ENCODE measurements around the gene CD320.
"Not testable (repeated sequence)": the region's sequence is repeated elsewhere in the genome, so short reads cannot be mapped to it uniquely, and the experiment has no call there.

The CD320 gene

GRCh38 chr19:8307965-8308866 lies at the start of gene CD320:
TSS of gene CD320 (minus strand) at chr19:8308358. CDS start at chr19:8308290, 68 bp downstream.
- H3K9ac ChIP-seq = peak within 1 kb of the TSS; percentile 63 to 96 (median 84)
- H3K9me3 ChIP-seq (replicated peaks in 1 of 11) = no peaks in the 10 kb centered on the region
- H3K27me3 ChIP-seq = peaks cover 0 to 47% (median 0%) of the 10 kb centered on the region in 11 experiments; a peak in 4 of 22 replicates
- TF ChIP-seq Cebpa-rat (IDR thresholded peaks at IDR 0.05) = no peak
- peak within 1 kb of the TSS; percentile 53 to 85 (median 68) for H3K4me3 ChIP-seq
- peaks cover 31 to 76% (median 67%) of the 10 kb centered on the region in 11 experiments for H3K36me3 ChIP-seq
- peaks cover 19 to 65% (median 53%) of the 10 kb centered on the region in 10 experiments for H3K4me1 ChIP-seq
- peak within 1 kb of the TSS in 10 of 11 experiments; percentile 53 to 96 (median 86); a peak in 19 of 22 replicates for H3K27ac ChIP-seq
- H4K20me1 ChIP-seq = peaks cover 0 to 78% (median 41%) of the 10 kb centered on the region in 11 experiments; a peak in 20 of 22 replicates
- peak within 1 kb of the TSS; percentile 91 to 100 (median 98) for H3K4me2 ChIP-seq

GRCh38 chr19:8357007-8357521 lies 48.9 kb upstream of the CD320 start:
- H3K27me3 ChIP-seq = peaks cover 0 to 7% (median 5%) of the 10 kb centered on the region in 11 experiments; a peak in 14 of 22 replicates
- no peak overlapping the region for H3K27ac ChIP-seq
- no peak for TF ChIP-seq Cebpa-rat (IDR thresholded peaks at IDR 0.05)
- H3K9ac ChIP-seq = no peak overlapping the region
- H3K36me3 ChIP-seq = no peaks in the 10 kb centered on the region
- H3K4me3 ChIP-seq = no peak overlapping the region
- H3K4me2 ChIP-seq = no peak overlapping the region
- H3K9me3 ChIP-seq (replicated peaks in 1 of 11) = peaks cover 0 to 8% (median 0%) of the 10 kb centered on the region in 11 experiments; a peak in 5 of 22 replicates
- H4K20me1 ChIP-seq = 0 out of 22 replicates have a peak, but pooled peaks cover 0 to 2% (median 0%) of the 10 kb centered on the region in 11 experiments
- H3K4me1 ChIP-seq = peaks cover 5 to 50% (median 27%) of the 10 kb centered on the region in 10 experiments; a peak in 18 of 20 replicates

GRCh38 chr19:8355631-8356402 lies 47.7 kb upstream of the CD320 start:
- peaks cover 0 to 44% (median 23%) of the 10 kb centered on the region in 10 experiments; a peak in 17 of 20 replicates for H3K4me1 ChIP-seq
- no peak overlapping the region for H3K4me3 ChIP-seq
- peaks cover 0 to 3% (median 0%) of the 10 kb centered on the region in 11 experiments; a peak in 3 of 22 replicates for H3K27me3 ChIP-seq
- H3K9me3 ChIP-seq (replicated peaks in 1 of 11) = peaks cover 0 to 8% (median 0%) of the 10 kb centered on the region in 11 experiments; a peak in 5 of 22 replicates
- 0 out of 22 replicates have a peak overlapping the region, but pooled peaks of 3 of the 11 experiments have one; percentile 2 to 16 (median 13) for H3K9ac ChIP-seq
- no peak overlapping the region for H3K27ac ChIP-seq
- H3K4me2 ChIP-seq = peak overlapping the region in 6 of 11 experiments; percentile 11 to 70 (median 48); a peak in 11 of 22 replicates
- TF ChIP-seq Cebpa-rat (IDR thresholded peaks at IDR 0.05) = no peak
- no peaks in the 10 kb centered on the region for H3K36me3 ChIP-seq
- no peaks in the 10 kb centered on the region for H4K20me1 ChIP-seq

GRCh38 chr19:8352845-8353244 lies 44.7 kb upstream of the CD320 start:
- not testable (repeated sequence) for H3K9ac ChIP-seq; H4K20me1 ChIP-seq; H3K9me3 ChIP-seq (replicated peaks in 1 of 11); H3K27me3 ChIP-seq; H3K4me3 ChIP-seq; H3K36me3 ChIP-seq; H3K27ac ChIP-seq
- H3K4me2 ChIP-seq = peak overlapping the region in 6 of 11 experiments; percentile 3 to 57 (median 32); a peak in 7 of 22 replicates
- H3K4me1 ChIP-seq = peaks cover 16 to 51% (median 35%) of the 10 kb centered on the region in 10 experiments

GRCh38 chr19:8352134-8352827 lies 44.1 kb upstream of the CD320 start:
- H3K27ac ChIP-seq = no peak overlapping the region
- no peak overlapping the region for H3K9ac ChIP-seq
- H4K20me1 ChIP-seq = no peaks in the 10 kb centered on the region
- no peak overlapping the region for H3K4me3 ChIP-seq
- peaks cover 21 to 54% (median 39%) of the 10 kb centered on the region in 10 experiments for H3K4me1 ChIP-seq
- no peaks in the 10 kb centered on the region for H3K36me3 ChIP-seq
- peaks cover 0 to 8% (median 0%) of the 10 kb centered on the region in 11 experiments; a peak in 5 of 22 replicates for H3K9me3 ChIP-seq (replicated peaks in 1 of 11)
- peaks cover 0 to 3% (median 0%) of the 10 kb centered on the region in 11 experiments; a peak in 3 of 22 replicates for H3K27me3 ChIP-seq
- TF ChIP-seq Cebpa-rat (IDR thresholded peaks at IDR 0.05) = no peak
- peak overlapping the region in 10 of 11 experiments; percentile 1 to 41 (median 22); a peak in 10 of 22 replicates for H3K4me2 ChIP-seq

- H4K20me1 ChIP-seq; H3K4me3 ChIP-seq; H3K36me3 ChIP-seq; H3K9ac ChIP-seq; H3K27me3 ChIP-seq; H3K27ac ChIP-seq; H3K9me3 ChIP-seq (replicated peaks in 1 of 11): not testable (repeated sequence)
- Histone ChIP-seq H3K4me1 (peaks cover 17 to 46% (median 33%) of the 10 kb centered on the region in 10 experiments), H3K4me2 (peak overlapping the region in 7 of 11 experiments; percentile 15 to 63 (median 26); a peak in 11 of 22 replicates)
Observed at GRCh38 chr19:8349629-8350372, 41.6 kb upstream of the CD320 start.

GRCh38 chr19:8343483-8343844 lies 35.3 kb upstream of the CD320 start:
- Histone ChIP-seq H3K27ac (no peak overlapping the region), H3K4me1 (peaks cover 7 to 62% (median 41%) of the 10 kb centered on the region in 10 experiments), H3K9ac (peak overlapping the region in 3 of 11 experiments; percentile 77 to 89 (median 79); a peak in 3 of 22 replicates), H3K27me3 (peaks cover 0 to 23% (median 4%) of the 10 kb centered on the region in 11 experiments; a peak in 10 of 22 replicates), H3K4me2 (peak overlapping the region; percentile 50 to 99 (median 96); a peak in 21 of 22 replicates), H3K4me3 (peak overlapping the region in 6 of 10 experiments; percentile 58 to 81 (median 69); a peak in 9 of 20 replicates), H3K9me3 (replicated peaks in 1 of 11) (no peaks in the 10 kb centered on the region), H4K20me1 (peaks cover 0 to 7% (median 0%) of the 10 kb centered on the region in 11 experiments; a peak in 1 of 22 replicates), H3K36me3 (no peaks in the 10 kb centered on the region)
- no peak for TF ChIP-seq Cebpa-rat (IDR thresholded peaks at IDR 0.05)

All from BLaER1 treated with 17β-estradiol and CSF1 and Interleukin-3, amounts not matched to agents 10 nM and 100 nM (cell line).